Erythroblast (primary cell): Measurements from ENCODE around the gene CDC6.

Experiments used
- DNase-seq, 2 experiments: peaks; one replicate each; lab custom pipeline; 2025; lab: John Stamatoyannopoulos, UW
- GATA1 ChIP-seq: IDR thresholded peaks from 2 replicates; pipeline ENCODE4 v1.6.1; 2011; ENCODE audit warnings: low read depth, mild to moderate bottlenecking, control low read depth, low read length, moderate library complexity
- POLR2A ChIP-seq: IDR thresholded peaks from 2 replicates; pipeline ENCODE4 v1.6.1; 2011; ENCODE audit warnings: mild to moderate bottlenecking, low read length

CDC6 gene

GRCh38 chr17:40338941-40339649 is 51.4 kb downstream of the CDC6 start:
- no peak for DNase-seq
- no peak for TF ChIP-seq GATA1
- no peak for TF ChIP-seq POLR2A

GRCh38 chr17:40340327-40340726 is 52.6 kb downstream of the CDC6 start:
- no peak for DNase-seq
- TF ChIP-seq POLR2A, result no peak
- TF ChIP-seq GATA1, result no peak

- TF ChIP-seq GATA1, result no peak
- TF ChIP-seq POLR2A, result peak; percentile 40
- peak; percentile 91 to 92 for DNase-seq
Observed at GRCh38 chr17:40340880-40341807, 53.5 kb downstream of the CDC6 start.

GRCh38 chr17:40341808-40342503 is 54.3 kb downstream of the CDC6 start:
- peak; percentile 23 to 54 for DNase-seq
- no peak for TF ChIP-seq GATA1
- no peak for TF ChIP-seq POLR2A

- TF ChIP-seq GATA1 (no peak), POLR2A (no peak)
- no peak for DNase-seq
Observed at GRCh38 chr17:40342504-40343218, 55.0 kb downstream of the CDC6 start.

- no peak for DNase-seq
- TF ChIP-seq GATA1 (no peak), POLR2A (no peak)
Observed at GRCh38 chr17:40343219-40344119, 55.8 kb downstream of the CDC6 start.

- TF ChIP-seq POLR2A (no peak), GATA1 (no peak)
- DNase-seq, result no peak
Observed at GRCh38 chr17:40344421-40345160, 56.9 kb downstream of the CDC6 start.

- DNase-seq, result peak; percentile 28 to 46
- TF ChIP-seq GATA1 (no peak), POLR2A (no peak)
Observed at GRCh38 chr17:40345161-40345993, 57.7 kb downstream of the CDC6 start.

GRCh38 chr17:40345994-40346764 is 58.5 kb downstream of the CDC6 start:
- TF ChIP-seq POLR2A (no peak), GATA1 (no peak)
- DNase-seq, result no peak

GRCh38 chr17:40346765-40347158 is 59.1 kb downstream of the CDC6 start:
- no peak for DNase-seq
- TF ChIP-seq GATA1 (no peak), POLR2A (no peak)
